Mononuclear cell (primary cell): ENCODE measurements around the gene AXL. TPM values are rescaled to one million over a fixed set of nuclear protein-coding genes. Genes with fewer than 3 reads are reported as not detected.
"Not testable (repeated sequence)": the region's sequence is repeated elsewhere in the genome, so short reads cannot be mapped to it uniquely, and the experiment has no call there.

Source experiments
- H3K27me3 ChIP-seq: 2 replicates; pipeline ENCODE4 v1.6.0; 2011; ENCODE audit warnings: low read length, control low read depth; ENCODE audit not compliant: insufficient read depth
- H3K4me1 ChIP-seq: 2 replicates; pipeline ENCODE4 v1.5.1; 2011; ENCODE audit warnings: mild to moderate bottlenecking, low read length, control low read depth; ENCODE audit not compliant: insufficient read depth
- H3K4me3 ChIP-seq: 2 replicates; pipeline ENCODE4 v1.5.1; 2011; ENCODE audit warnings: mild to moderate bottlenecking, low read length, moderate library complexity
- H3K9me3 ChIP-seq: 2 replicates; pipeline ENCODE4 v1.5.1; 2011; ENCODE audit warnings: low read depth, mild to moderate bottlenecking, control low read depth, low read length
- total RNA-seq: library from RNA; depleted of rRNA; stranded (reverse); fragments of >200 nt; gene quantifications from one replicate; pipeline ENCODE4 v1.2.3, GENCODE V29; 2012

The AXL gene
- 0.31 TPM for total RNA-seq

GRCh38 chr19:41218615-41219507 is at the start of gene AXL:
Gene AXL (plus strand): TSS chr19:41219223. CDS start chr19:41219393, 170 bp downstream.
- Histone ChIP-seq H3K4me3 (no peak within 1 kb of the TSS), H3K27me3 (peaks cover 8% of the 10 kb centered on the region), H3K9me3 (no peaks in the 10 kb centered on the region), H3K4me1 (no peaks in the 10 kb centered on the region)

GRCh38 chr19:41172297-41173164 is 46.5 kb upstream of the AXL start:
- Histone ChIP-seq H3K4me1 (peaks cover 30% of the 10 kb centered on the region), H3K9me3 (no peaks in the 10 kb centered on the region), H3K27me3 (no peaks in the 10 kb centered on the region), H3K4me3 (no peak overlapping the region)

GRCh38 chr19:41174297-41174928 is 44.6 kb upstream of the AXL start:
- peaks cover 31% of the 10 kb centered on the region for H3K4me1 ChIP-seq
- no peaks in the 10 kb centered on the region for H3K27me3 ChIP-seq
- H3K4me3 ChIP-seq: no peak overlapping the region
- no peaks in the 10 kb centered on the region for H3K9me3 ChIP-seq

- H3K4me3 ChIP-seq: peak overlapping the region; percentile 17
- H3K9me3 ChIP-seq: no peaks in the 10 kb centered on the region
- peaks cover 31% of the 10 kb centered on the region for H3K4me1 ChIP-seq
- H3K27me3 ChIP-seq: no peaks in the 10 kb centered on the region
Measured at GRCh38 chr19:41175801-41176777, 42.9 kb upstream of the AXL start.

- H3K27me3 ChIP-seq, H3K4me3 ChIP-seq, H3K9me3 ChIP-seq: not testable (repeated sequence)
- peaks cover 23% of the 10 kb centered on the region for H3K4me1 ChIP-seq
Measured at GRCh38 chr19:41180173-41180572, 38.9 kb upstream of the AXL start.

- H3K4me1 ChIP-seq: peaks cover 3% of the 10 kb centered on the region
- H3K9me3 ChIP-seq: no peaks in the 10 kb centered on the region
- H3K4me3 ChIP-seq: no peak overlapping the region
- H3K27me3 ChIP-seq: peaks cover 6% of the 10 kb centered on the region
Measured at GRCh38 chr19:41186971-41187883, 31.8 kb upstream of the AXL start.

GRCh38 chr19:41187884-41188279 is 31.1 kb upstream of the AXL start:
- Histone ChIP-seq H3K27me3 (peaks cover 13% of the 10 kb centered on the region), H3K4me3 (no peak overlapping the region), H3K4me1 (peaks cover 10% of the 10 kb centered on the region), H3K9me3 (no peaks in the 10 kb centered on the region)

- peaks cover 25% of the 10 kb centered on the region for H3K4me1 ChIP-seq
- no peak overlapping the region for H3K4me3 ChIP-seq
- H3K9me3 ChIP-seq: no peaks in the 10 kb centered on the region
- H3K27me3 ChIP-seq: peaks cover 18% of the 10 kb centered on the region
Measured at GRCh38 chr19:41189425-41190065, 29.5 kb upstream of the AXL start.

- Histone ChIP-seq H3K4me3 (peak within 1 kb of the TSS; percentile 25), H3K9me3 (no peaks in the 10 kb centered on the region), H3K4me1 (peaks cover 41% of the 10 kb centered on the region), H3K27me3 (peaks cover 18% of the 10 kb centered on the region)
Measured at GRCh38 chr19:41192574-41193429, 26.2 kb upstream of the AXL start, which contains the start of gene CYP2S1. Gene CYP2S1 (plus strand): TSS chr19:41193219. CDS start chr19:41193265, 46 bp downstream.

- Histone ChIP-seq H3K4me3 (peak overlapping the region; percentile 25), H3K4me1 (peaks cover 41% of the 10 kb centered on the region), H3K9me3 (no peaks in the 10 kb centered on the region), H3K27me3 (peaks cover 18% of the 10 kb centered on the region)
Measured at GRCh38 chr19:41193430-41194156, 25.4 kb upstream of the AXL start.

GRCh38 chr19:41194157-41194552 is 24.9 kb upstream of the AXL start:
- H3K27me3 ChIP-seq: peaks cover 18% of the 10 kb centered on the region
- no peaks in the 10 kb centered on the region for H3K9me3 ChIP-seq
- H3K4me1 ChIP-seq: peaks cover 41% of the 10 kb centered on the region
- H3K4me3 ChIP-seq: no peak overlapping the region
